Measurements from ENCODE around the gene COL5A1.

DNA sequence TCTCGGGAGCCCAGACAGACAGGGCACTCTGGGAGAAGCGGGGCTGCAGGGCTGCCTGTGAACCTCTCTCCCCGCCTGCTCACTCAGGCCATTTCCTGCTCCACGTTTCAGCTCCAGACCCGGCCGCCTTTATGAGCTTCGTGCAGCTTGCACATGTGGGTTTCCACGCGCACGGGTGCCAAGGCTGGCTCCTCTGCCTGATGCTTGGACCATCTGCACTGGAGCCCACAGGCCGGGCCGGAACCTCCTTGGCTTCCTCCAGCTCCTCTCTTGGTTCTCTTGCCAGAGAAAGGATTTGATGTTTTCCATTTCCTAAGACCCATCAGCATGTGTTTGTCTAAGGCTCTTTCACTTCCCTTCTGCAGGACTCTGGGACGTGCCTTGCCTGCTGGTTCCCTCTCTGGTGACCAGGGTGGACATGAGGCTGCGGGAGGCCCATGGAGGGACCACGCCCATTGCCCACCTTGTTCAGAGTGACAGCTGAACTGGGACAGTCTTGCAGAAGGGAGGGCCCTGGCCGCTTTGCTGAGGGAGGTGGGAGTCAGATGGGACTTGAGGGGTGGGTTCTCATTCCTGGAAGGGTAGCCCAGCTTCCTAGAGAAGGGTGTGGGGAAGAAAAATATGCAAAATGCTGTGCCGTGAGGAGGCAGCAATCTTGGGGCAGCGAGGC is 23.3 kb upstream of the COL5A1 start:
- TF ChIP-seq, protein P1, sequence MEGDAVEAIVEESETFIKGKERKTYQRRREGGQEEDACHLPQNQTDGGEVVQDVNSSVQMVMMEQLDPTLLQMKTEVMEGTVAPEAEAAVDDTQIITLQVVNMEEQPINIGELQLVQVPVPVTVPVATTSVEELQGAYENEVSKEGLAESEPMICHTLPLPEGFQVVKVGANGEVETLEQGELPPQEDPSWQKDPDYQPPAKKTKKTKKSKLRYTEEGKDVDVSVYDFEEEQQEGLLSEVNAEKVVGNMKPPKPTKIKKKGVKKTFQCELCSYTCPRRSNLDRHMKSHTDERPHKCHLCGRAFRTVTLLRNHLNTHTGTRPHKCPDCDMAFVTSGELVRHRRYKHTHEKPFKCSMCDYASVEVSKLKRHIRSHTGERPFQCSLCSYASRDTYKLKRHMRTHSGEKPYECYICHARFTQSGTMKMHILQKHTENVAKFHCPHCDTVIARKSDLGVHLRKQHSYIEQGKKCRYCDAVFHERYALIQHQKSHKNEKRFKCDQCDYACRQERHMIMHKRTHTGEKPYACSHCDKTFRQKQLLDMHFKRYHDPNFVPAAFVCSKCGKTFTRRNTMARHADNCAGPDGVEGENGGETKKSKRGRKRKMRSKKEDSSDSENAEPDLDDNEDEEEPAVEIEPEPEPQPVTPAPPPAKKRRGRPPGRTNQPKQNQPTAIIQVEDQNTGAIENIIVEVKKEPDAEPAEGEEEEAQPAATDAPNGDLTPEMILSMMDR (IDR thresholded peaks at IDR 0.05) = no peak
- TF ChIP-seq POLR2A (IDR thresholded peaks at IDR 0.05) (no peak), POLR2AphosphoS5 (IDR thresholded peaks at IDR 0.05) (no peak), EP300 (IDR thresholded peaks at IDR 0.05) (no peak)

Data from upper lobe of left lung (tissue), 4 donors.